Kidney (tissue), 14 donors: ENCODE measurements around the gene CAMK2N2. TPM values are rescaled to one million over a fixed set of nuclear protein-coding genes. Genes with fewer than 3 reads are reported as not detected.

Experiments
- DNase-seq, 5 donors: peaks; one replicate each; pipeline ENCODE4 v3.0.0-alpha.2; 2013 to 2020
- FAIRE-seq: peaks from 2 replicates; lab custom pipeline; 2012; peaks lifted over from hg19 to GRCh38; lab: Jason Lieb, UNC
- H3K27ac ChIP-seq, 2 donors: one replicate each; pipeline ENCODE4 v1.7.0; 2013; ENCODE audit warnings: low read depth in 2 of 2, low read length in 2 of 2, inconsistent platforms in 1 of 2
- H3K27me3 ChIP-seq: one replicate; pipeline ENCODE4 v1.7.1; 2013; ENCODE audit warnings: low read length, inconsistent platforms; ENCODE audit not compliant: control insufficient read depth, insufficient read depth
- H3K36me3 ChIP-seq, 3 donors: one replicate each; pipeline versions ENCODE4 v1.7.0 to v1.7.1; 2013; ENCODE audit warnings: low read length in 3 of 3, control low read depth in 1 of 3, inconsistent platforms in 1 of 3; ENCODE audit not compliant: insufficient read depth in 3 of 3, control insufficient read depth in 2 of 3
- H3K4me1 ChIP-seq, 3 donors: one replicate each; pipeline versions ENCODE4 v1.7.0 to v1.7.1; 2013; ENCODE audit warnings: low read length in 3 of 3, inconsistent platforms in 1 of 3, low read depth in 1 of 3; ENCODE audit not compliant: control insufficient read depth in 2 of 3, insufficient read depth in 2 of 3
- H3K4me3 ChIP-seq, 3 donors: one replicate each; pipeline versions ENCODE4 v1.7.0 to v1.8.1; 2013; ENCODE audit warnings: low read length in 3 of 3, control low read depth in 1 of 3, inconsistent platforms in 1 of 3
- H3K9ac ChIP-seq, 3 donors: one replicate each; pipeline versions ENCODE4 v1.7.0 to v1.7.1; 2013; ENCODE audit warnings: low read length in 3 of 3, control low read depth in 1 of 3, inconsistent platforms in 1 of 3
- H3K9me3 ChIP-seq, 3 donors: one replicate each; pipeline versions ENCODE4 v1.7.0 to v1.7.1; 2013; ENCODE audit warnings: low read length in 3 of 3, control low read depth in 1 of 3, inconsistent platforms in 1 of 3; ENCODE audit not compliant: control insufficient read depth in 2 of 3, insufficient read depth in 1 of 3
- CTCF ChIP-seq: IDR thresholded peaks from 3 replicates; pipeline ENCODE4 v1.5.1; 2012; ENCODE audit warnings: mild to moderate bottlenecking, moderate library complexity, borderline replicate concordance; ENCODE audit not compliant: insufficient read depth; ENCODE audit errors: extremely low read depth
- intact Hi-C: fragments of 100-400 bp; cut with DNase I; formaldehyde crosslinking; loops from one replicate; pipeline ENCODE4 v1.11.1; 2022
- polyA plus RNA-seq: library from polyadenylated mRNA; stranded (reverse); fragments of 350-450 nt; fragmentation: Illumina TruSeq; extraction: RNeasy Lipid Tissue Mini Kit (QIAGEN cat#74804); gene quantifications from one replicate; pipeline ENCODE4 v1.2.3, GENCODE V29; 2014; ENCODE audit warnings: low read depth, low replicate concordance; ENCODE audit not compliant: insufficient read depth
- total RNA-seq: library from RNA; stranded (reverse); fragmentation: NEBNext Ultra II Directional; extraction: Animal tissue kit (Norgen Biotek cat#: 25700); gene quantifications from one replicate; pipeline ENCODE4 v1.2.1, GENCODE V29; 2021
- donor health status: control.
- donor health status: control.
- donor health status: control.
- donor health status: control.
- donor health status: control.
- donor health status: DM: yes; HTN: yes; CAD: no.
- donor health status: Normal renal cell carcinoma (clear cell type).

Gene CAMK2N2
- total and polyA plus RNA-seq, 2 donors from 2014 or later = 0.31 to 0.39 TPM

- TF ChIP-seq CTCF = no peak
- Histone ChIP-seq H3K36me3 (peaks cover 12 to 42% (median 38%) of the 10 kb centered on the region in 3 donors), H3K27ac (no peak overlapping the region), H3K27me3 (no peaks in the 10 kb centered on the region), H3K4me3 (peak overlapping the region; percentile 67 to 91 (median 90)), H3K9ac (peak overlapping the region; percentile 57 to 83 (median 60)), H3K9me3 (no peaks in the 10 kb centered on the region), H3K4me1 (peaks cover 3 to 10% (median 5%) of the 10 kb centered on the region in 3 donors)
- no peak for DNase-seq
- intact Hi-C loops = no loop called here
- FAIRE-seq = no peak
Observed at GRCh38 chr3:184299488-184300377, 38.4 kb upstream of the CAMK2N2 start.

- Histone ChIP-seq H3K4me1 (peaks cover 3 to 10% (median 5%) of the 10 kb centered on the region in 3 donors), H3K27ac (peak within 1 kb of the TSS; percentile 56 to 79), H3K9ac (peak within 1 kb of the TSS; percentile 57 to 94 (median 83)), H3K9me3 (no peaks in the 10 kb centered on the region), H3K4me3 (peak within 1 kb of the TSS; percentile 90 to 95 (median 92)), H3K27me3 (no peaks in the 10 kb centered on the region), H3K36me3 (peaks cover 12 to 35% (median 32%) of the 10 kb centered on the region in 3 donors)
- DNase-seq (peak; percentile 98 to 99 (median 99)), FAIRE-seq (no peak)
- intact Hi-C loops = no loop called here
- TF ChIP-seq CTCF = no peak
Observed at GRCh38 chr3:184298759-184299487, 37.6 kb upstream of the CAMK2N2 start, which contains the start of gene PSMD2. Gene PSMD2 (plus strand): TSS chr3:184299241. CDS start chr3:184299267, 26 bp downstream.

- Histone ChIP-seq H3K4me1 (peaks cover 3 to 10% (median 5%) of the 10 kb centered on the region in 3 donors), H3K9me3 (no peaks in the 10 kb centered on the region), H3K27ac (no peak overlapping the region), H3K4me3 (no peak overlapping the region), H3K27me3 (no peaks in the 10 kb centered on the region), H3K9ac (no peak overlapping the region), H3K36me3 (peaks cover 3 to 12% (median 10%) of the 10 kb centered on the region in 3 donors)
- intact Hi-C loops = no loop called here
- TF ChIP-seq CTCF = no peak
- no peak for FAIRE-seq
- no peak for DNase-seq
Observed at GRCh38 chr3:184296616-184297015, 35.3 kb upstream of the CAMK2N2 start.
